ENCODE results near the gene MYOC. TPM values are rescaled to one million over a fixed set of nuclear protein-coding genes. Genes with fewer than 3 reads are reported as not detected.
"Not testable (repeated sequence)": the region's sequence is repeated elsewhere in the genome, so short reads cannot be mapped to it uniquely, and the experiment has no call there.

The MYOC gene
- total RNA-seq, 1 experiment from 2014 or later = not detected

DNA sequence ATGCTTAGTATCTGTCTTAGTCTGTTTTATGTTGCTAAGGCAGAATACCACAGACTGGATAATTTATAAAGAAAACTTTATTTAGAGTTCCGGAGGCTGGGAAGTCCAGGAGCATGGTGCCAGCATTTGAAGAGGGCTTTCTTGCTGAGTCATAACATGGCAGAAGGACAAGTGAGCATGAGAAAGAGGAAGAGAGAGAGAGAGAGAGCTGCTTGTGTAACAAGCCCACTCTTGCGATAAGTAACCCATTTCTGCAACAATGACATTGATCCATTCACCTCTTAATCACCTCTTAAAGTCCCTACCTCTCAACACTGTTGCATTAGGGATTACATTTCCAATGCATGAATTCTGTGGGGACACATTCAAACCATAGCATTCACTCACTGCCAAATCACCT, 42.1 kb downstream of the MYOC start:
- intact Hi-C loops (cut with micrococcal nuclease) = no loop called here
- Histone ChIP-seq H3K4me3 (replicated peaks in 1 of 2; ENCODE audit: low read depth in 1 of 2, low read length in 2 of 2) (no peak overlapping the region), H3K9ac (ENCODE audit: low read length) (no peak overlapping the region), H3K27ac (ENCODE audit: low read depth, low read length) (no peak overlapping the region), H3K36me3 (ENCODE audit: control insufficient read depth in 1 of 2, insufficient read depth in 2 of 2, low read length in 2 of 2) (no peaks in the 10 kb centered on the region), H2AFZ (ENCODE audit: low read depth, low read length, poor library complexity, severe bottlenecking) (no peak overlapping the region), H3K79me2 (ENCODE audit: insufficient read depth, low read length) (no peaks in the 10 kb centered on the region), H3K9me3 (ENCODE audit: control insufficient read depth in 1 of 2, insufficient read depth in 1 of 2, low read depth in 1 of 2, low read length in 2 of 2) (no peaks in the 10 kb centered on the region), H3K27me3 (ENCODE audit: insufficient read depth, low read length) (no peaks in the 10 kb centered on the region), H3K4me1 (ENCODE audit: control insufficient read depth in 1 of 2, insufficient read depth in 2 of 2, low read length in 2 of 2) (no peaks in the 10 kb centered on the region), H3K4me2 (ENCODE audit: low read length) (no peak overlapping the region), H3K9me2 (ENCODE audit: insufficient read depth) (no peaks in the 10 kb centered on the region), H4K20me1 (ENCODE audit: insufficient read depth) (no peaks in the 10 kb centered on the region)
- BruUV-seq (replicated peaks) = no TSS peak
- TF ChIP-seq MAX (IDR thresholded peaks at IDR 0.05) = no peak
- ATAC-seq (no peak), DNase-seq (ENCODE audit: low read depth, low spot score) (no peak)
- ChIA-PET RAD21 (ENCODE audit: low non-redundant PET in 1 of 2, low total read pairs in 2 of 2, uncharacterized antibody in 2 of 2, unreplicated experiment in 2 of 2) (no interaction called here), CTCF (no interaction called here), POLR2A (no interaction called here)

DNA sequence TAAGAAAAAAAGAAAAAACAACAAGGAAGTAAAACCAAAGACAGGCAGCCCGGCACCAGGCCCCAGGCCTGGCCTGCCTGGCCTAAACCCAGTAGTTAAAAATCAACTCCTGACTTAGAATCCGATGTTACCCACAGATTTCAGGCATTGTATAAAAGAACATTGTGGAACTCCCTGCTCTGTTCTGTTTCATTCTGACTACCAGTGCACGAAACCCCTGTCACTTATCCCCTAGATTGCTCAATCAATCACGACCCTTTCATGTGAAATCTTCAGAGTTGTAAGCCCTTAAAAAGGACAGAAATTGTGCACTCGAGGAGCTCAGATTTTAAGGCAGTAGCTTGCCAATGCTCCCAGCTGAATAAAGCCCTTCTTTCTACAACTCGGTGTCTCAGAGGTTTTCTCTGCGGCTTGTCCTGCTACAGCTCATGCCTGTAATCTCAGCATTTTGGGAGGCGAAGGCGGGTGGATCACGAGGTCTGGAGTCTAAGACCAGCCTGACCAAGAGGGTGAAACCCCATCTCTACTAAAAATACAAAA, 46.0 kb downstream of the MYOC start:
- TF ChIP-seq ZBTB33 (IDR thresholded peaks at IDR 0.05; ENCODE audit: extremely low read depth, insufficient replicate concordance, low read length) (no peak), EZH2 (IDR thresholded peaks at IDR 0.05) (no peak), POLR2A (IDR thresholded peaks at IDR 0.05; ENCODE audit: borderline replicate concordance, extremely low read depth, insufficient read depth, insufficient read length) (no peak)
- CTCF ChIA-PET = no interaction called here
- intact Hi-C loops (cut with micrococcal nuclease) = no loop called here

GRCh38 chr1:171603042-171603441, 49.4 kb downstream of the MYOC start:
- H3K4me3 ChIP-seq (replicated peaks in 1 of 2; ENCODE audit: low read depth in 1 of 2, low read length in 2 of 2); H3K4me1 ChIP-seq (ENCODE audit: control insufficient read depth in 1 of 2, insufficient read depth in 2 of 2, low read length in 2 of 2); H3K79me2 ChIP-seq (ENCODE audit: insufficient read depth, low read length); BruUV-seq (replicated peaks); H3K27ac ChIP-seq (ENCODE audit: low read depth, low read length); H3K4me2 ChIP-seq (ENCODE audit: low read length); intact Hi-C loops (cut with micrococcal nuclease); H3K9me3 ChIP-seq (ENCODE audit: control insufficient read depth in 1 of 2, insufficient read depth in 1 of 2, low read depth in 1 of 2, low read length in 2 of 2); H3K27me3 ChIP-seq (ENCODE audit: insufficient read depth, low read length); CTCF ChIA-PET; H3K9ac ChIP-seq (ENCODE audit: low read length); POLR2A ChIA-PET; H3K9me2 ChIP-seq (ENCODE audit: insufficient read depth); ATAC-seq; RAD21 ChIA-PET (ENCODE audit: low non-redundant PET in 1 of 2, low total read pairs in 2 of 2, uncharacterized antibody in 2 of 2, unreplicated experiment in 2 of 2); H2AFZ ChIP-seq (ENCODE audit: low read depth, low read length, poor library complexity, severe bottlenecking); H3K36me3 ChIP-seq (ENCODE audit: control insufficient read depth in 1 of 2, insufficient read depth in 2 of 2, low read length in 2 of 2); H4K20me1 ChIP-seq (ENCODE audit: insufficient read depth); DNase-seq (ENCODE audit: low read depth, low spot score): not testable (repeated sequence)

More for the DNA sequence above, 46.0 kb downstream of the MYOC start:
- Histone ChIP-seq H3K9ac (ENCODE audit: low read length) (no peak overlapping the region), H3K79me2 (ENCODE audit: insufficient read depth, low read length) (no peaks in the 10 kb centered on the region), H3K4me3 (replicated peaks in 1 of 2; ENCODE audit: low read depth in 1 of 2, low read length in 2 of 2) (no peak overlapping the region), H3K36me3 (ENCODE audit: control insufficient read depth in 1 of 2, insufficient read depth in 2 of 2, low read length in 2 of 2) (no peaks in the 10 kb centered on the region), H2AFZ (ENCODE audit: low read depth, low read length, poor library complexity, severe bottlenecking) (no peak overlapping the region), H3K4me1 (ENCODE audit: control insufficient read depth in 1 of 2, insufficient read depth in 2 of 2, low read length in 2 of 2) (no peaks in the 10 kb centered on the region), H3K4me2 (ENCODE audit: low read length) (no peak overlapping the region), H3K9me2 (ENCODE audit: insufficient read depth) (no peaks in the 10 kb centered on the region), H3K27me3 (ENCODE audit: insufficient read depth, low read length) (no peaks in the 10 kb centered on the region), H3K27ac (ENCODE audit: low read depth, low read length) (no peak overlapping the region), H4K20me1 (ENCODE audit: insufficient read depth) (no peaks in the 10 kb centered on the region), H3K9me3 (ENCODE audit: control insufficient read depth in 1 of 2, insufficient read depth in 1 of 2, low read depth in 1 of 2, low read length in 2 of 2) (no peaks in the 10 kb centered on the region)
- DNase-seq (ENCODE audit: low read depth, low spot score) (no peak), ATAC-seq (no peak)
- ChIA-PET RAD21 (ENCODE audit: low non-redundant PET in 1 of 2, low total read pairs in 2 of 2, uncharacterized antibody in 2 of 2, unreplicated experiment in 2 of 2) (no interaction called here), POLR2A (no interaction called here)
- no TSS peak for BruUV-seq (replicated peaks)
